Peyer's patch (tissue), 4 donors: ENCODE measurements around the gene PGBD5.

Source experiments
- POLR2A ChIP-seq, 2 donors: fragments of 450-650 bp; IDR thresholded peaks; one replicate each; pipeline ENCODE4 v1.5.1; 2017; ENCODE audit warnings: antibody characterized with exemption in 2 of 2, mild to moderate bottlenecking in 2 of 2, moderate library complexity in 2 of 2
- TF ChIP-seq, protein P1 (sequence below), 6 experiments: fragments of 450-650 bp in 4 of 6; fragments of 200-600 bp in 2 of 6; sonication (generic) in 1 of 6; IDR thresholded peaks; one replicate each; pipeline ENCODE4 v1.5.1; 2017 to 2019; ENCODE audit warnings: antibody characterized with exemption in 6 of 6, mild to moderate bottlenecking in 3 of 6, moderate library complexity in 1 of 6

DNA sequence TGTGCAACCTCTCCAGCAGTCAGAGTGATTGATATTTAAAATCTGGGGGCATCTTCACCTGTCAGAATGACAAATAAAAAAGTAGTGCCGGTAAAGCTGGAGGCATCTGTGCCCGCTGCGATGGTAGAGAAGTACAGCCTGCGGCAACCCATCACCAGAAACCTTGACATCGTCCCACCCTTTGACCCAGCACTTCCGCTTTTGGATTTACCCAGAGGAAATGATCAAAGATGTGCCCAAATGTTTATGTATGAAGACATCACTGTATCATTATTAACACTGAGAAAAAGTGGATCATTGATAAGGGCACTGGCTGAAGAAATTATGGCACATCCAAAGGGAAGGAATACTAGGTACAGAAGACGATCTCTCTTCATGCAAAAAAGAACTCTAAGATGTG is 96.0 kb downstream of the PGBD5 start:
- TF ChIP-seq, protein P1, sequence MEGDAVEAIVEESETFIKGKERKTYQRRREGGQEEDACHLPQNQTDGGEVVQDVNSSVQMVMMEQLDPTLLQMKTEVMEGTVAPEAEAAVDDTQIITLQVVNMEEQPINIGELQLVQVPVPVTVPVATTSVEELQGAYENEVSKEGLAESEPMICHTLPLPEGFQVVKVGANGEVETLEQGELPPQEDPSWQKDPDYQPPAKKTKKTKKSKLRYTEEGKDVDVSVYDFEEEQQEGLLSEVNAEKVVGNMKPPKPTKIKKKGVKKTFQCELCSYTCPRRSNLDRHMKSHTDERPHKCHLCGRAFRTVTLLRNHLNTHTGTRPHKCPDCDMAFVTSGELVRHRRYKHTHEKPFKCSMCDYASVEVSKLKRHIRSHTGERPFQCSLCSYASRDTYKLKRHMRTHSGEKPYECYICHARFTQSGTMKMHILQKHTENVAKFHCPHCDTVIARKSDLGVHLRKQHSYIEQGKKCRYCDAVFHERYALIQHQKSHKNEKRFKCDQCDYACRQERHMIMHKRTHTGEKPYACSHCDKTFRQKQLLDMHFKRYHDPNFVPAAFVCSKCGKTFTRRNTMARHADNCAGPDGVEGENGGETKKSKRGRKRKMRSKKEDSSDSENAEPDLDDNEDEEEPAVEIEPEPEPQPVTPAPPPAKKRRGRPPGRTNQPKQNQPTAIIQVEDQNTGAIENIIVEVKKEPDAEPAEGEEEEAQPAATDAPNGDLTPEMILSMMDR (IDR thresholded peaks at IDR 0.05): no peak
- TF ChIP-seq POLR2A (IDR thresholded peaks at IDR 0.05): no peak
